Esophagus squamous epithelium (tissue), 5 donors: ENCODE measurements around the gene GALNS. TPM values are rescaled to one million over a fixed set of nuclear protein-coding genes. Genes with fewer than 3 reads are reported as not detected.

Experiments used
- DNase-seq: peaks from one replicate; lab custom pipeline; 2025; lab: John Stamatoyannopoulos, UW
- H3K27ac ChIP-seq, 4 donors: fragments of 200-600 bp; sonication (generic); one replicate each; pipeline ENCODE4 v1.5.1; 2016 to 2019; ENCODE audit warnings: mild to moderate bottlenecking in 1 of 4
- H3K27me3 ChIP-seq, 4 donors: fragments of 200-600 bp; sonication (generic); 1 replicate in 3 of 4; 2 replicates in 1 of 4; pipeline versions ENCODE4 v1.5.1 to v1.6.0; 2017 to 2021; ENCODE audit warnings: antibody characterized with exemption in 1 of 4
- H3K36me3 ChIP-seq, 3 donors: fragments of 200-600 bp; sonication (generic); one replicate each; pipeline ENCODE4 v1.5.1; 2016 to 2019
- H3K4me1 ChIP-seq, 3 donors: fragments of 200-600 bp; sonication (generic); one replicate each; pipeline ENCODE4 v1.5.1; 2017 to 2019
- H3K4me3 ChIP-seq, 4 donors: fragments of 200-600 bp; sonication (generic); 1 replicate in 3 of 4; 2 replicates in 1 of 4; pipeline ENCODE4 v1.5.1; 2016 to 2019; ENCODE audit warnings: mild to moderate bottlenecking in 2 of 4, moderate library complexity in 1 of 4
- H3K9me3 ChIP-seq, 3 donors: fragments of 200-600 bp; sonication (generic); one replicate each; pipeline ENCODE4 v1.5.1; 2016 to 2019
- POLR2A ChIP-seq, 4 donors: fragments of 450-650 bp; IDR thresholded peaks; one replicate each; pipeline ENCODE4 v1.6.1; 2017; ENCODE audit warnings: antibody characterized with exemption in 4 of 4, mild to moderate bottlenecking in 4 of 4, moderate library complexity in 3 of 4
- WGBS, 2 donors: methylation state at CpG; one replicate each; pipeline ENCODE4 v1.1.5; 2018; 5-methylcytosine and 5-hydroxymethylcytosine counted together
- intact Hi-C: fragments of 100-400 bp; cut with DNase I; formaldehyde crosslinking; loops from one replicate; pipeline ENCODE4 v1.15.0; 2022
- total RNA-seq, 4 donors: library from RNA; depleted of rRNA; stranded (reverse); fragments of >200 nt; gene quantifications; one replicate each; pipeline ENCODE4 v1.1.0, GENCODE V29; 2016
- TF ChIP-seq, protein P1 (sequence below), 6 experiments: fragments of 450-650 bp in 4 of 6; fragments of 200-600 bp in 2 of 6; sonication (generic) in 2 of 6; IDR thresholded peaks; one replicate each; pipeline ENCODE4 v1.5.1; 2016 to 2019; ENCODE audit warnings: antibody characterized with exemption in 6 of 6, mild to moderate bottlenecking in 4 of 6, moderate library complexity in 4 of 6
- donor health status: DM: yes; HTN: yes; CAD: no.

Gene GALNS
- total RNA-seq, 4 donors from 2014 or later = 9.5 to 24.2 (median 20.5) TPM

DNA sequence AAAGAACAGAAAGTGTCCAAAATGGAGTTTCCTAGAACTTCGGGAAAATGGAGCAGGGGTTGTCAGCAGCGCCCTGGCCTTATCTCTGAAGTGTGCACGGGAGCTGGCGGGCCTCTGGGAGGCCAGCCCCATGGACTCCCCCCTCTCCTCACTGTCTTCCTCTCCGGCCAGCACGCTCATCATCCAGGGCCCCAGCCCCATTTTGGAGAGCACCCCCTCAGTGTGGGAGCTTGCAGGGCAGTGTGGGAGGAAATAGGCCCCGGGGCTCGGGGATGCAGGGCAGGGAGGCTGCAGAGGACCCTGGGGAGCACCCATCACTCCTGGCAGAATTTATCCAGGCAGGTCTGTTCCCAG is 14.6 kb upstream of the GALNS start:
- peak overlapping the region in 1 of 4 donors; percentile 45 for H3K4me3 ChIP-seq
- TF ChIP-seq, protein P1, sequence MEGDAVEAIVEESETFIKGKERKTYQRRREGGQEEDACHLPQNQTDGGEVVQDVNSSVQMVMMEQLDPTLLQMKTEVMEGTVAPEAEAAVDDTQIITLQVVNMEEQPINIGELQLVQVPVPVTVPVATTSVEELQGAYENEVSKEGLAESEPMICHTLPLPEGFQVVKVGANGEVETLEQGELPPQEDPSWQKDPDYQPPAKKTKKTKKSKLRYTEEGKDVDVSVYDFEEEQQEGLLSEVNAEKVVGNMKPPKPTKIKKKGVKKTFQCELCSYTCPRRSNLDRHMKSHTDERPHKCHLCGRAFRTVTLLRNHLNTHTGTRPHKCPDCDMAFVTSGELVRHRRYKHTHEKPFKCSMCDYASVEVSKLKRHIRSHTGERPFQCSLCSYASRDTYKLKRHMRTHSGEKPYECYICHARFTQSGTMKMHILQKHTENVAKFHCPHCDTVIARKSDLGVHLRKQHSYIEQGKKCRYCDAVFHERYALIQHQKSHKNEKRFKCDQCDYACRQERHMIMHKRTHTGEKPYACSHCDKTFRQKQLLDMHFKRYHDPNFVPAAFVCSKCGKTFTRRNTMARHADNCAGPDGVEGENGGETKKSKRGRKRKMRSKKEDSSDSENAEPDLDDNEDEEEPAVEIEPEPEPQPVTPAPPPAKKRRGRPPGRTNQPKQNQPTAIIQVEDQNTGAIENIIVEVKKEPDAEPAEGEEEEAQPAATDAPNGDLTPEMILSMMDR (IDR thresholded peaks at IDR 0.05) = no peak
- TF ChIP-seq POLR2A (IDR thresholded peaks at IDR 0.05) = no peak
- 40 to 81% methylated on average over 3 of the region's 8 CpGs for WGBS, 2 donors
- H3K9me3 ChIP-seq = no peaks in the 10 kb centered on the region
- peaks cover 0 to 65% (median 0%) of the 10 kb centered on the region in 4 donors for H3K27me3 ChIP-seq
- H3K27ac ChIP-seq = no peak overlapping the region
- no peak for DNase-seq
- intact Hi-C loops = no loop called here
- H3K36me3 ChIP-seq = peaks cover 0 to 3% (median 0%) of the 10 kb centered on the region in 3 donors
- peaks cover 0 to 13% (median 0%) of the 10 kb centered on the region in 3 donors for H3K4me1 ChIP-seq

DNA sequence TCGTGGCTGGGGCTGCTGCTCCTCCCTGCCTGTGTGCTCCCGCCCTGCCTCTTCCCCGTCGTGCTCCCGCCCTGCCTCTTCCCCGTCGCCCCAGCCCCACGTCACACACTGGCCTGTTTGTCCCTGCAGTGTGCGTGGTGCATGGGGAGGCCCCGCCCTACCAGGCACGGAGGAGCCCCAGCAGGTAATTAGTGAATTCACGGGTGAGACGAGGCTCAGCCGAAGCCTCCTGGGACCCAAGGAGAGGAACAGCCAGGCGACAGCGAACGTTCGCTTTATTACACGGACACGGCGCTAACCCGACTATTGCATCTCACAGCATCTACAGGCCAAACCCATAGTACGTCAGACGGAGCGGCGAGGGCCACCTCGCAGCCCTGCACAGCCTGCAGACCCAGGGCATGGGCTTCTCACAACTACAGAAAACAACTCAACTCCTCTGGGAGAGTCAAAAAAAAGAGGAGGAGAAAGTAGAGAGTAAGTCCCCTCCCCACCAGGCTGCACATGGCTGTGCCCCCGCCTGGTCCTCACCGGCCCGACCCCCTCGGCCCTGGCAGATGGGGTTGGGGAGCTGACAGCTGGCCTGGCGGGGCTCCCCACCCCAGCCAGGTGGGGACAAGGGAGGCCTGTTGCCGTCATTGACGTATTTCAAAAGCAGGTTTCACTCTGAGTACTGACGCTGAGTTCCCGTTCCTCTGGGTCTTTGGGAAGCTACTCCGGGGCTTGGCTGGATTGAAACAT is 14.0 kb upstream of the GALNS start:
- no peaks in the 10 kb centered on the region for H3K36me3 ChIP-seq
- 29 to 38% methylated on average over 4 to 15 of the region's 37 CpGs for WGBS, 2 donors
- no peak overlapping the region for H3K27ac ChIP-seq
- peaks cover 0 to 70% (median 0%) of the 10 kb centered on the region in 4 donors for H3K27me3 ChIP-seq
- peak overlapping the region in 1 of 4 donors; percentile 45 for H3K4me3 ChIP-seq
- H3K4me1 ChIP-seq = peaks cover 0 to 13% (median 0%) of the 10 kb centered on the region in 3 donors
- intact Hi-C loops = no loop called here
- TF ChIP-seq, protein P1 (IDR thresholded peaks at IDR 0.05) = no peak
- no peak for TF ChIP-seq POLR2A (IDR thresholded peaks at IDR 0.05)
- H3K9me3 ChIP-seq = no peaks in the 10 kb centered on the region
- no peak for DNase-seq

DNA sequence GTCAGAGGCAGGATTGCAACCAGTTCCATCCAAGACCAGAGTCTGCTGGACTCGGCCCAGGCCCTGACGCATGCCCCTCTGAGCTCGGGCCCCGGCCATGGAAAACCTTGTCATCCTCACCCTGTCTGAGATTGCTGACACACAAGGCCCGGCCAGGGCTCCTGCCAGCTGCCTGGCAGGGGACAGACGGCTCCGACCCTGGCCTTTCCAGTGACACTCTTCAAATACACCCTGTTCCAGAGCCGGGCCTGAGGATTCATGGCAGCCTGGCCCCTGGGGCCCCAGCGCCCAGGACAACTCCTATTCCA is 12.9 kb upstream of the GALNS start:
- H3K4me1 ChIP-seq = peaks cover 0 to 13% (median 0%) of the 10 kb centered on the region in 3 donors
- H3K4me3 ChIP-seq = no peak overlapping the region
- H3K9me3 ChIP-seq = no peaks in the 10 kb centered on the region
- H3K27me3 ChIP-seq = peaks cover 0 to 70% (median 0%) of the 10 kb centered on the region in 4 donors
- WGBS, 2 donors = 77 to 87% methylated on average over 4 of the region's 9 CpGs
- H3K27ac ChIP-seq = no peak overlapping the region
- TF ChIP-seq, protein P1 (IDR thresholded peaks at IDR 0.05) = no peak
- no peak for TF ChIP-seq POLR2A (IDR thresholded peaks at IDR 0.05)
- DNase-seq = no peak
- no peaks in the 10 kb centered on the region for H3K36me3 ChIP-seq
- intact Hi-C loops = no loop called here

DNA sequence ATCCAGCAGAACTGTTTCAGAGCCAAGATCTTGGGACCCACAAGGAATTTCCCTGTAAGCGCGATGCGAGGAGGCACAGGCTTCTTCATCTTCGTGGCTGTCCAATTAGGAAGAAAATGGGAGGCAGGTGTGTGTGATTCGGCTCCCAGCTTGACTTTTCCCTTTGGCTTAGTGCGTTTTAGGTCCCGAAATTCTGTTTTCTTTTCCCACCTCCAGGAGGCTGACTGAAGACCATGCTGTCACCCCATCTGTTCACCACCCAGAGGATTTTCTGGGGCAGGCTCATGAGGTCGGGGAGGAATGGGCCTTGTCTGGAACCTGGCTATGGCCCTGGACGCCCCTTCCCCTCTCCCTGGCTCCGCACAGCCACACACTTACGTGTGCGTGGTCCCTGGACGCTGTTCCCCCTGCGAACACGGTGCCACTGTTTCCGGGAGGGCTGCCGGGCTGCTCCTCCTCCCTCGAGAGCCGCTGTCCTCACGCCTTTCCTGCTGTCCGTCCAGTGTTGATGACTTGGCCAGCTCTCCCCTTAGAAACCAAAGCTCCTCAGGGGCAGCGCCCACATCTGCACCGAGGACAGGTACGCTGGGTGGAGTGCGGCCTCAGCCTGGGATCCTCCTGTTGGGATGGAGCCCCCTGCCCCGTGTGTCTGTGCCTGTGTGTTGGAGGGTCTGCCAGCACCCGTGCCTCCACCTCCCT is 12.4 kb upstream of the GALNS start:
- intact Hi-C loops = no loop called here
- H3K27me3 ChIP-seq = peaks cover 0 to 70% (median 0%) of the 10 kb centered on the region in 4 donors
- no peak for DNase-seq
- no peak overlapping the region for H3K27ac ChIP-seq
- no peaks in the 10 kb centered on the region for H3K9me3 ChIP-seq
- peaks cover 0 to 13% (median 0%) of the 10 kb centered on the region in 3 donors for H3K4me1 ChIP-seq
- WGBS, 2 donors = 68 to 73% methylated on average over 12 to 18 of the region's 27 CpGs
- H3K36me3 ChIP-seq = no peaks in the 10 kb centered on the region
- TF ChIP-seq, protein P1 (IDR thresholded peaks at IDR 0.05) = no peak
- no peak for TF ChIP-seq POLR2A (IDR thresholded peaks at IDR 0.05)
- no peak overlapping the region for H3K4me3 ChIP-seq
